Suprapubic skin (tissue), 3 donors: ENCODE measurements around the gene SDHAF4.

Experiments used
- EP300 ChIP-seq: sonication (generic); formaldehyde crosslinking; IDR thresholded peaks from one replicate; pipeline ENCODE4 v1.6.1; 2017; ENCODE audit warnings: antibody characterized with exemption
- POLR2A ChIP-seq, 2 donors: fragments of 450-650 bp; IDR thresholded peaks; one replicate each; pipeline ENCODE4 v1.6.1; 2017; ENCODE audit warnings: antibody characterized with exemption in 2 of 2, mild to moderate bottlenecking in 2 of 2, moderate library complexity in 2 of 2
- TF ChIP-seq, protein P1 (sequence below), 2 donors: fragments of 200-600 bp in 1 of 2; fragments of 450-650 bp in 1 of 2; sonication (generic) in 1 of 2; IDR thresholded peaks; one replicate each; pipeline ENCODE4 v1.5.1; 2016 to 2019; ENCODE audit warnings: antibody characterized with exemption in 2 of 2, mild to moderate bottlenecking in 1 of 2, moderate library complexity in 1 of 2

DNA sequence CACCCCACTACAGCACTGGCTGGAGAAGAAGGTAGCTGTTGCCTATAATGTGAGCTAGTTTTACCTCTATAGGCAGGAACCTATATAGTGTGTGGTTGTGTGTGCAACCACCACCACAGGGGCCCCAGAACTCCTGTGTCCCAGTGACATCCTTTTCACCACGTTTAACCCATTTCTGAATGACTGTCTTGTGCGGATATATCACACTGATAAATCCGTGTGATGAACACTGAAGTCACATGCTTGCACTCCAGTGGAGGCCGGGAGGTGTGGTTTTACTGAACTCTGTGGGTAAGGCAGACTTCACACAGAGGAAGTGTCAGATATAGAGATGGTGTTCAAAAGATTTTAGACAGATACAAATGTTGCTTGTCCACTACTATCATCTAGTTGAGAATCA, 32.5 kb downstream of the SDHAF4 start:
- TF ChIP-seq, protein P1, sequence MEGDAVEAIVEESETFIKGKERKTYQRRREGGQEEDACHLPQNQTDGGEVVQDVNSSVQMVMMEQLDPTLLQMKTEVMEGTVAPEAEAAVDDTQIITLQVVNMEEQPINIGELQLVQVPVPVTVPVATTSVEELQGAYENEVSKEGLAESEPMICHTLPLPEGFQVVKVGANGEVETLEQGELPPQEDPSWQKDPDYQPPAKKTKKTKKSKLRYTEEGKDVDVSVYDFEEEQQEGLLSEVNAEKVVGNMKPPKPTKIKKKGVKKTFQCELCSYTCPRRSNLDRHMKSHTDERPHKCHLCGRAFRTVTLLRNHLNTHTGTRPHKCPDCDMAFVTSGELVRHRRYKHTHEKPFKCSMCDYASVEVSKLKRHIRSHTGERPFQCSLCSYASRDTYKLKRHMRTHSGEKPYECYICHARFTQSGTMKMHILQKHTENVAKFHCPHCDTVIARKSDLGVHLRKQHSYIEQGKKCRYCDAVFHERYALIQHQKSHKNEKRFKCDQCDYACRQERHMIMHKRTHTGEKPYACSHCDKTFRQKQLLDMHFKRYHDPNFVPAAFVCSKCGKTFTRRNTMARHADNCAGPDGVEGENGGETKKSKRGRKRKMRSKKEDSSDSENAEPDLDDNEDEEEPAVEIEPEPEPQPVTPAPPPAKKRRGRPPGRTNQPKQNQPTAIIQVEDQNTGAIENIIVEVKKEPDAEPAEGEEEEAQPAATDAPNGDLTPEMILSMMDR (IDR thresholded peaks at IDR 0.05): no peak
- TF ChIP-seq POLR2A (IDR thresholded peaks at IDR 0.05) (no peak), EP300 (no peak)
